Fibroblast of skin of left quadriceps (primary cell): Measurements from ENCODE around the gene ANK3.

ENCODE experiments used
- DNase-seq, 2 experiments: peaks; one replicate each; pipeline ENCODE4 v3.0.0-alpha.2; 2013; ENCODE audit warnings: low read depth in 2 of 2

The ANK3 gene

DNA sequence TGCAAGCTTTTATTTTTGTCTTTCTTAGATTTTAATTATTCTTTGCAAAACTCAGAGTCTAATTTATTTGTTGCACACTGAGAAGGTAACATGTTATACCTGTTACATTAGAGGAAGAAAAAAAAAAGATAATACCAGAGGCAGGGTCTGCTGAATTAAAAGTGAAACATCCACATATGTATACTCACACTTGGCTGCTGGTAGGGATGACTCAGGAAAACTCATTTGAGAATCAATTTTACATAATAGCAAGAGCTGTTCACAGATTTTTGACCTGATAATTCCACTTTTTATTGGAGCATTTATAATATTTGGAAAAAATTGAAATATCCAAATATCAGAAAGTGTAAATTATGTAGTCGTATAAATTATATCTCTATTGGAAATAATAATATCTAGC, 405.3 kb downstream of the ANK3 start:
- DNase-seq = no peak

DNA sequence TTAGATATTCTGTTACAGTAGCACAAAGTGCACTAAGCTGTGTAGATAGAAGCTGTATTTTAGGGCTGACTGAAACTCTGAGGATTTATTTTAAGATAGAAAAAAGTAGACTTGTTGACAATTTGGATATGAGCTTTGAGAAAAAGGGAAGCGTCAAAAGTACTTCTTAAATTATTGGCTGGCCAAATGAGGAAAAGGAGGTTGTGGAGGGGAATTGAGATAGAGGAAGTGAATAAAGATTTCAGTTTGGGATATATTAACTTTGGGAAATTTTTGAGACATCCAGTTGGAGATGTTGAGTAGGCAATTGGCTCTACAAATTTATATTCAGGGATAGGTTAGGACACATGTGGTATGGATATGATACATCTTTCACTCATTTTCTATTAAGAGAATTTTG, 409.3 kb downstream of the ANK3 start:
- no peak for DNase-seq

DNA sequence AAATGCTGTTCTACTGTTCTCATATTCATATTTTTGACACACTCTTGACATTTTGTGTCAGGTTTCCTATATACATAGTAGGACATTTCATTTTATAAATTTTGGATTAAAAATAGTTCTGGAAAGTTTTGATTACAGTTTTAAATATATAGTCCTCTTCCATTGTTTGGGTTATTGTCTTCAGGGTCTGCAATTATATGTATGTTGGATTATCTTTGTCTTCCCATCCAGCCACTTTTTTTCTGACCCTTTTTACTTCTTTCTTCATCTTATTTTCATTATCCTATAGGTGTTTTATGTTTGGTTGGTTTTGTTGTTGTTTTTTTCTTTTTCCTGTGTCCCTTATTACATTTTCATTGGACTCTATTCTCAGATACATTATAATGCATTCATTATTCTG, 412.2 kb downstream of the ANK3 start:
- no peak for DNase-seq

DNA sequence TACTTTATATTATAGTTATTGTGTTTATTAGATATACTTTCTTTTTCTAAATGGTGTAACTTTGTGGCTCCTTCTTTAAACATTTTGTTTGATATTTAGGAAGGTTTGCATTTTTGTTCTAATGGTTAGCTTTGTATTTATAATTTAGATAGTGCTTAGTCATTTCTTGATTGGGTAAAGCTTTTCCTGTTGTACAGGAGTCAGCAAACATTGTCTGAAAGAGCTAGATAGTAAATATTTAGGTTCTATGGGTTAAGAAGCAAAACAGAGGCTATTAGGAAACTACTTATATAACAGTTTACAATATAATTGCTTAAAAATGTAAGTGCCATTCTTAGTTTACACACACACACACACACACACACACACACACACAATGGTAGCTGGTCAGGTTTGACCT, 412.8 kb downstream of the ANK3 start:
- DNase-seq = no peak
